HG02884 (cell line): ENCODE data around the gene RYR2.

Experiments used
- ATAC-seq: cut with Tn5 transposase; IDR thresholded peaks from one replicate; pipeline ENCODE4 v1.9.1; 2021; ENCODE audit warnings: mild to moderate bottlenecking, moderate library complexity; ENCODE audit not compliant: unreplicated experiment

Gene RYR2

GRCh38 chr1:237634922-237635321, 592.9 kb downstream of the RYR2 start:
- ATAC-seq: no peak

GRCh38 chr1:237638555-237638954, 596.6 kb downstream of the RYR2 start:
- ATAC-seq: no peak

DNA sequence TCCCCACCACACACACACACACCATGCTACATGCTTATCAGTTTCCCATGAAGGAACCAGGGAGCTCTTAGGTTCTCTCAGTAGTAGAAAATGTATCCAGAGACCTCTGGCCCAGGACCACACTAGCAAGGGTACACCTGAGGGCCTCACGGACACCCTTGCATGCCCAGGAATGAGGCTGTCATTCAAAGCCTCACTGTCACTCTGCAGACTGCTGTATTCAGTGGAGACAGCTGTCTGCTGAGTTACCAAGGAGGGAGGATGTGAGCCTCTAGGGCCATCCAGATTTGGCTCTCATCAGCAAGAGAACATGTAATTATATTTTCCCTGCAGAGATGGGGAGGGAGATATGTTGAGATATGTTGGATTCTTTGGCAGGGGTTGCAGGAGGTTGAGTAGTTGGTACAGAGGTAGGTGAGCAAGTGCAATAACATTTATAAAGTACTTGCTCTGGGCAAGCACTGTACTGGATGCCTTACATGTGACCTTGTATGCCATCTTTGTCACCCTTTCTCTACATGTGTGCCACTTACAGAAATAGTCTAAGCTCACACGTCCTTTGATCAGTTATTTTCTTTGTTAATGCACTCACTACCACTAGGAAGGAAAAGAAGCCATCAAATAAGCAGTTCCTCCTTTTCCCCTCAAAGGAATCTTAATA, 598.2 kb downstream of the RYR2 start:
- no peak for ATAC-seq

DNA sequence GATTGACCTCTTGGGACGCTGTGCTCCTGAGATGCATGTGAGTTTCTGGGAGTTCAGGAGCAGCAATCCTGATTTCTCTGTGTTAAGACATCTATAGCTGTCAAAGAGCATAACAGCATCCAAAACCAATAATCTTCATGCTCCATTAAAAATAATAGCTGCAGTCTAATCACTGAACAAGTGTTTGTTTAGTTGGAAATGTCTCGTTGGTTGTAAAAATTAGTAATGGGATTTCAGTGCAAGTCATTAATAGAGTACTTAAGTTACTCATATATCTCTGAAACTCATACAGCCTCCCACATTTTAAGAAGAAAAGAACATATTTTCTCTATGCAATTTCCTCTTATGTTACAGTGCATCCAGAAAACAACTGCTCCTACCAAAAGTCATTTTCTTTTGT, 599.0 kb downstream of the RYR2 start:
- no peak for ATAC-seq

DNA sequence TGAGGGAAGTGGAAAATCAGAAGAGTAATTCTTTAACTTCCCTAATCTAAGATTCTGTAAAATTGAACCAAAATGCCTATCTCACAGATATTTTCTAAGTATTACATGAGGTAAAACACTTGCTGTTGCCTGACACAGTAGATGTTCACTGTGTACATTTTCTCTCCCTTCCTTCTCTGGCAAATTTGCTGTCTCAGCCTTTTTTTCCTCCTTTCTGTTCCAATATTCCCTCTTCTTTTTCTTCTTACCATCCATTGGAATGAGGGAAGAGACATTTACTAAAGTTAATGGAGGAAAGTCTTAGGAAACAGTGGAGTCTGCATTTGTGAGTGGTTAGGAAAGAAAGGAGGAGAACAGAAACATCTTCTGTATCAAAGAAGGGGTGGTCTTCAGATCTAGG, 608.8 kb downstream of the RYR2 start:
- ATAC-seq: no peak

- ATAC-seq: no peak
These were observed 613.8 kb downstream of the RYR2 start for GRCh38 chr1:237655778-237656177.

GRCh38 chr1:237664348-237664747, 622.4 kb downstream of the RYR2 start:
- no peak for ATAC-seq

DNA sequence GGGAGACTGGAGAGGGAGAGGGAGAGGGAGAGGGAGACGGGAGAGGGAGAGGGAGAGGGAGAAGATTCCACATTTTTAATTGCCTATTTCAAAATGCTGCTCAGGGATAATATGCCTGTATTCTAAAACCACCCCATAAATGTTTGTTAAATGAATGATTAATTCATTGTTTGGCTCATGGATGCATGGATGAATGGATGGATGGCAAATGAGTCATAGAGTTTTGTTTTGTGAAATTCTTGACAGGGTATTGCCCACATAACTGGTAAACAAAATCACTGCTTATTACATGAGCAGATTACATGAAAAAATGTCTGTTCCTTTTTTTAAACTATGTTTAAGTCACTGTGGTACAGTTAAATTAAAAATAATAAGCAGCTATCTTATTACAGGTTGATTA, 628.3 kb downstream of the RYR2 start:
- no peak for ATAC-seq

GRCh38 chr1:237671262-237671661, 629.3 kb downstream of the RYR2 start:
- no peak for ATAC-seq

DNA sequence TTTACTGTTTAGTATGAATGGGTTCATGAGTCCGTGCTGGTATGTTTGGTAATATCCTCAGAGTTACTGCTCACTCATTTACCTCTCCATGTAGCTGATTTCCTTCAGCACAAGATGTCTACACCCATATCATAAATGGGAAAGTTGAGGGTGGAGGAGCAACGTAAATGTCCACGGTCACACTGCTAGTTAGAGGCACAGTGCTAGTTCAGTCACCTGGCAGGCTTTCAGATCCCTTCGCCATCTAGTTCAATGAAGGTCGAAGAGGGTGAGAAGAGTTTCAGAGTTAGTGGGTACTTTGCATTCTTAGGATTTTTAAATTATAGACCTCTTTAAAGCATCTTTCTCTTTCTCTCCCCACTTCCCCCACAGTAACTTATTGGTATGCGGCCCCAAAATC, 630.0 kb downstream of the RYR2 start:
- no peak for ATAC-seq

GRCh38 chr1:237672748-237673147, 630.8 kb downstream of the RYR2 start:
- no peak for ATAC-seq

DNA sequence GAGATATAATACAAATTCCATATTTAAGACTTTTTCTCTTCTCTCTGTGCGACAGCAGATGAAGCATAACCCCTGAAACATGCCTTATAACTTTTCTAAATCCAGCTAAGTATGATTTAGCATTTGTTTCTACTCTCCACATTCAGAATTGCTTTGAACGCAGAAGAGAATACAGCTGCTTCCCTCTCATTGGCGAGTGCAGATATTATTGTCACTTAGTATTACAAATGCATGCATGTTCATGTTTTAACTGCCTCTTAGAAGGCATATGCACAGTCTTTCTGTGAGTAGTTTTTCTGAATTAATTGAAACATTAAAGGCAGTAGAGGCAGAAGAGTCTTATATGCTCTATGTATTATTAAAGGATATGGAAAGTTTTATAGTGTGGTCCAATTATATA, 631.6 kb downstream of the RYR2 start:
- ATAC-seq: no peak

DNA sequence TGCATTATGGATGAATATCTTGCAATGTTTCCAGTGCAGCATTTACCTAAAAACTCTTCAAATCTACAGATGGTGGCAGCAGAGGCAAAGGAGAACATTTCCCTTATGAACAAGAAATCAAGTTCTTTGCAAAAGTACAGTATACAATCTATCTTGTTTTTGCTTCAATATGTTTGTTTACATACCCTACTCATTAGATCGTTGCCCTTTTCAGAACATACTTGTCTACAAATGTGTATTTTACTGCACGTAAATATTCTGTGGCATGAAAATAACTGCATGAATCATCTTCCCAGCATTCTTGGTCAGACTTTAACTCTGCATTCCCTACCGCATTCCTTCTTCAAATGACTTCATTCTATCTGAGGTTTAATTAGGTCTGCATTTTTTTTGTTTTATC, 636.0 kb downstream of the RYR2 start:
- ATAC-seq: no peak

DNA sequence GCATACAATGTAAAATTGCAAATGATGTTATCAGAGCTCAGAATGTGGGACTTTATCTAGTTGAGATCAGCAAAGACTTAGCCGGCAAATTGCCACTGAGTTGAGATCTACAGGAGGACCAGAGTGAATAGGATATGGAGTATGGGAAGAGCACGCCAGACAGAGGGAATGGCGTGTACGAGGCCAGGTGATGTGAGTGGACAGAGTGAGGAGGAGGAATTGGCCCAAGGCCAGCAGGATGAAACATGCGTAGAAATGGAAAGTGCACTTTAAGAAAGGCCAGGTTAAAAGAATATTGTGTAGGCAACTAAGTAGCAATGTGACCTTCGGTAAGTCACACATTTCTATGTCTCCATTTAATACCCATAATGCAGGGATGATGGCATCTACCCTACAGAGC, 637.7 kb downstream of the RYR2 start:
- no peak for ATAC-seq

DNA sequence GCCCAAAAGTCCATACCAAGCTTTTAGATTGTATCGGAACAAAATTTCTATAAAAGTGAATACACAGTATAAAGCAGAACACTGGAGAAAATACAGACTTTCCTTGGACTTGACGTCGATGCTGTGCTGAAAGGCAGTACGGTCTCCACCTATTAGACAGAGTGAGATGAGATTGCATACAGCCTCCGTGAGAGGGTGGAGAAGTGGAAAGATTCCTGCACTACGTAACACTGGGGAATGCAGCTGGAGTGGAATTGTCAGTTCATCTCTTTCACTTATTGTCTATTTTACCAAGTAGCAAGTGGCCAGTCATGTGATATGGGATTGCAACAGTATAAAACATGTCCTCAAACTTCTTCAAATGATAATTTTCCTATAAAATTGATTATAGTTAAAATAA, 639.2 kb downstream of the RYR2 start:
- no peak for ATAC-seq

GRCh38 chr1:237684236-237684635, 642.3 kb downstream of the RYR2 start:
- ATAC-seq: no peak

DNA sequence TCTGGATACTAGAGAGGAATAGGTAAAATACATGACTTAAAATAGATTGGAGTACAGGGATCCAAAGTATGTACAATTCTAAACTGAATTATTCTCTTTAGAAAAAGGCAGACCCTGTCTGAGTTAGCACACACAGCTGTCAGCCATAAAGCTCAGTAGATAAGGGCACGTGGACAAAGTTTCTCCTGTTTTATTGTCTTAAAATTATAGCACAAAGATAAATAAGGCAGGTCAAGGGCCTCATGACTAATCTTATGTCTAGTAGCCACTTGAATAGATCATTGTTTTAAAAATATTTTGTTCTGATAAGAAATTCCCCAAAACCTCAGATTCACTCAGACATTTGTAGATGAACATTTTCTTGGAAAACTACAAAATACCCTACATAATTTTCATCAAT, 643.6 kb downstream of the RYR2 start:
- no peak for ATAC-seq

DNA sequence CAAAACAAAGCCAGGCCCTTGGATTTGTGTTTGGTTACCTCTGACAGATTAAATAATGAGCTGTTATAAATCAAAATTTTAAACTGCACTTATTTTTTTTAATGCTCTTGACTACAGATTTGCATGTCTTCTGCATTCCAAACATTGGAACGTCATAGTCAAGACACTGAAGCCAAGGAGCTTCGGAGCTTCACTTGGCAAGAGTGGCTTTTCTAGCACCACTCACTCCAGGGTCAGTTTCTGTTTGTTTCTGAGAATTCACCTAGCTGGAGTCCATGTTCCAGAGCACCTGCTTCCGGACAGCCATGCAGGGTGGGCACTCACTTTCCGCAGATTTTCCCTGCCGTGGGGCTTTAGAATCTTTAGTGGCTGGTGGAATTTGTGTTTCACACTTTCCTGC, 645.8 kb downstream of the RYR2 start:
- ATAC-seq: no peak

DNA sequence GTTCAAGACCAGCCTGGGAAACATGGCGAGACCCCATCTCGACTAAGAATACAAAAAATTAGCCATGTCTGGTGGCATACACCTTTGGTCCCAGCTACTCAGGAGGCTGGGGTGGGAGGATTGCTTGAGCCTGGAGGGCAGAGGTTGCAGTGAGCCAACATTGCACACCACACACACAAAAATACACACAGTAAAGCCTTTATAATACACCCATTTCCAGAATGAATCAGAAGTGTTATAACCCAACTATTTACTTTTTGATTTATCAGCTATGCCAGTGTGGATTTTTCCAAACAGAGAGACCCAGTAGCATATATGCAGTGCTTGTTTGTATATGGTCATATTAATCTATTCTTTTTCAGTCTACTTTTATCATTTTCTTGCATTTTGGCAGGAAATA, 648.7 kb downstream of the RYR2 start:
- ATAC-seq: no peak

DNA sequence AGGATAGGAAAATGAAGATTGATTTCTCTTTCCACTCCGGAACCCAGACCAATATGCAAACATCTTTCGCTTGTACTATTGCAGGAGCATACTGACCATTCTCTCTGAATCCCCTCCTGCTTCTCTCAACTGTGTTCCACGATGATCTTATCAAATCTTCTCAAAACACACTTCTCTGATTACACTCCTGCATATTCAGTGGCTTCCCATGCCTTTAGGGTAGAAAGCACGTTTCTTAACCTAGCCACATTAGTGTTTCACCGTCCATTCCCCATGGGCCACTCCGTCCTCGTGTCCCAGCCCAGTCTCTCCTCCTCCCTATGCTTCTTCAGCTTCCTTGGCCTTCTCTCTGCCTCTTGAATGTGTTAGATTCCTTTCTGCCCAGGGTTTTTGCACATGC, 650.3 kb downstream of the RYR2 start:
- ATAC-seq: no peak

DNA sequence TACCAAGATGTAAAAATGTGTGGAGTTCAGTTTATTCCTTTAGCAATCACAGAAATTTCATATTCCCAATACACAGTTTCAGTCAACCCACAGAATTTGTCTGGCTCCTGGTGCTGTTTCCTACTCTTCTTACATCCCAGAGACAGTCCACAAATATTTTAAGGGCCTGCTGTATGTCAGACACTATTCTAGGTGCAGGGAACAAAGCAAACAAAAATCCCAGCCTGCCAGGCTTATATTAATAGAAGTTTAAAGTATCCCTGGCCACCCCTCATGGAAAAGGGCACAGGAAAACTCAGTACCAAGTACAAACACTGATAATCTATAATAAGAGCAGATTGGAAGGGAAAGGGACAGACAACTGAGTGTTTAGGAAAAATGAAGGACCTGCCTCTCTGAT, 653.9 kb downstream of the RYR2 start:
- ATAC-seq: no peak

GRCh38 chr1:237700181-237700580, 658.2 kb downstream of the RYR2 start:
- ATAC-seq: no peak

DNA sequence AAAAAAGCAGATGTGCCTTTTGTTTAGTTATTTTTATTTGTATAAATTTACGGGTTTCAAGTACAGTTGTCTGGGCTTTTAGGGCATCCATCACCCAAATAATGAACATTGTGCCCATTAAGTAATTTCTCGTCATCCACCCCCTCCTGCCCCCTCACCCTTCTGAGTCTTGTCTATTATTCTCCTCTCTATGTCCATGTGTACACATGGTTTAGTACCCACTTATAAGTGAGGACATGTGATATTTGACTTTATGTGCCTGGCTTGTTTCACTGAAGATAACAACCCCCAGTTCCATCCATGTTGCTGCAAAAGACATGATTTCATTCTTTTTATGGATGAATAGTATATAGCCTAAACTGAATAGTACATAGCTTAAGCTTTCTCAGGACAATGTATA, 659.5 kb downstream of the RYR2 start:
- ATAC-seq: no peak

DNA sequence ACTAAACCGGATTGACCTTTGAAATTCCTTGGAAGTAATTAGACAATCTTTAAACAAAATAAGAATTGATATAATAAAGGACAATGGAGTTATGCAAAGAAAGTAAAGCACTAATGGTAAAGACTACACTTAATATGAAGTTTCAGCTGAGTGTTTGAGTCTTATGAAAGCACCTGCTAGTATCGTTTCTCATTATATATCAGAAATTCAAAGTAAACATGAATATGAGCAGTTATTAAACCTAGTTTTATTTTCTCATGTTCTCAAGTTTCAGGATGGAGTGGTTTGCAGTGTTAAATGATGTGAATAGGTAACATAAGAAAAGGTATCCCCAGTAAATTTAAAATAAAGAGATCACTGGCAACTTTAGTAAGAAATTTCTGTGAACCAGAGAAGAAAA, 660.2 kb downstream of the RYR2 start:
- no peak for ATAC-seq
